Measurements from ENCODE around the gene NANP. TPM values are rescaled to one million over a fixed set of nuclear protein-coding genes. Genes with fewer than 3 reads are reported as not detected.

NANP gene
- total RNA-seq, 1 donor from 2014 or later: 7.6 TPM

- Mint-ChIP-seq H3K36me3 (ENCODE audit: low read depth) (peaks cover 7% of the 10 kb centered on the region), H3K27me3 (ENCODE audit: low read depth) (no peaks in the 10 kb centered on the region), H3K9me3 (ENCODE audit: low read depth) (no peaks in the 10 kb centered on the region), H3K4me3 (ENCODE audit: unreplicated experiment) (no peak overlapping the region), H3K4me1 (ENCODE audit: low read depth) (peaks cover 29% of the 10 kb centered on the region), H3K27ac (ENCODE audit: unreplicated experiment) (no peak overlapping the region)
- no peak for TF ChIP-seq CTCF (IDR thresholded peaks at IDR 0.05)
- DNase-seq (ENCODE audit: low spot score): no peak
Measured at GRCh38 chr20:25571240-25571639, 52.6 kb downstream of the NANP start.

- Mint-ChIP-seq H3K9me3 (ENCODE audit: low read depth) (no peaks in the 10 kb centered on the region), H3K27ac (ENCODE audit: unreplicated experiment) (no peak overlapping the region), H3K36me3 (ENCODE audit: low read depth) (peaks cover 5% of the 10 kb centered on the region), H3K4me3 (ENCODE audit: unreplicated experiment) (no peak overlapping the region), H3K27me3 (ENCODE audit: low read depth) (no peaks in the 10 kb centered on the region), H3K4me1 (ENCODE audit: low read depth) (peaks cover 40% of the 10 kb centered on the region)
- TF ChIP-seq CTCF (IDR thresholded peaks at IDR 0.05): no peak
- no peak for DNase-seq (ENCODE audit: low spot score)
Measured at GRCh38 chr20:25570148-25570530, 53.7 kb downstream of the NANP start.

DNA sequence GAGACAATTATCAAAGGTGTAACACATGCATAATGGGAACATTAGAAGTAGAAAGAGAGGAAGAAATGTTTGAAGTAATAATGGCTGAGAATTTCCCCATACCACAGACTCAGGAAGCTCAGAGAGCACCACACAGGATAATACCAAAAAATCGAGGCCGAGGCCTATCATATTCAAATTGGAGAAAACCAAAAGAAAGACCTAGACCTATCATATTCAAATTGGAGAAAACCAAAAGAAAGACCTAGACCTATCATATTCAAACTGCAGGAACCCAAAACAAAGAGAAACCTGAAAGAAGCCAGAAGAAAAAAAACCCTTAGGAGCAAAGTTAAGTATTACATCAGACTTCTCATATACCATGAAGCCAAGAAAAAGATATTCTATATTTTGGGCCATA, 56.5 kb downstream of the NANP start:
- H3K27me3 Mint-ChIP-seq (ENCODE audit: low read depth): no peaks in the 10 kb centered on the region
- no peak overlapping the region for H3K27ac Mint-ChIP-seq (ENCODE audit: unreplicated experiment)
- H3K9me3 Mint-ChIP-seq (ENCODE audit: low read depth): peaks cover 8% of the 10 kb centered on the region
- H3K36me3 Mint-ChIP-seq (ENCODE audit: low read depth): peaks cover 10% of the 10 kb centered on the region
- no peak for TF ChIP-seq CTCF (IDR thresholded peaks at IDR 0.05)
- DNase-seq (ENCODE audit: low spot score): no peak
- no peak overlapping the region for H3K4me3 Mint-ChIP-seq (ENCODE audit: unreplicated experiment)
- peaks cover 24% of the 10 kb centered on the region for H3K4me1 Mint-ChIP-seq (ENCODE audit: low read depth)

GRCh38 chr20:25566821-25567220, 57.0 kb downstream of the NANP start:
- Mint-ChIP-seq H3K4me3 (ENCODE audit: unreplicated experiment) (no peak overlapping the region), H3K4me1 (ENCODE audit: low read depth) (peaks cover 19% of the 10 kb centered on the region), H3K9me3 (ENCODE audit: low read depth) (peaks cover 8% of the 10 kb centered on the region), H3K27ac (ENCODE audit: unreplicated experiment) (no peak overlapping the region), H3K27me3 (ENCODE audit: low read depth) (no peaks in the 10 kb centered on the region), H3K36me3 (ENCODE audit: low read depth) (peaks cover 10% of the 10 kb centered on the region)
- no peak for TF ChIP-seq CTCF (IDR thresholded peaks at IDR 0.05)
- DNase-seq (ENCODE audit: low spot score): no peak

GRCh38 chr20:25565578-25566157, 58.1 kb downstream of the NANP start:
- no peak for TF ChIP-seq CTCF (IDR thresholded peaks at IDR 0.05)
- Mint-ChIP-seq H3K36me3 (ENCODE audit: low read depth) (peaks cover 10% of the 10 kb centered on the region), H3K4me1 (ENCODE audit: low read depth) (peaks cover 15% of the 10 kb centered on the region), H3K27me3 (ENCODE audit: low read depth) (no peaks in the 10 kb centered on the region), H3K4me3 (ENCODE audit: unreplicated experiment) (no peak overlapping the region), H3K9me3 (ENCODE audit: low read depth) (peaks cover 8% of the 10 kb centered on the region), H3K27ac (ENCODE audit: unreplicated experiment) (no peak overlapping the region)
- no peak for DNase-seq (ENCODE audit: low spot score)
